T-helper 2 cell treated with Interferon-gamma antibody and Interleukin-4, amounts not matched to agents 100 ng/mL and 5 ng/mL, for 36 hours (primary cell): ENCODE data around the gene RAP1B. TPM values are rescaled to one million over a fixed set of nuclear protein-coding genes. Genes with fewer than 3 reads are reported as not detected.

Source experiments
- intact Hi-C: fragments of 100-400 bp; cut with micrococcal nuclease; formaldehyde crosslinking; loops from one replicate; pipeline ENCODE4 v1.15.1; 2023
- total RNA-seq: library from RNA; stranded (reverse); gene quantifications from 2 replicates; pipeline ENCODE4 v1.2.3, GENCODE V29; 2022

Gene RAP1B
- total RNA-seq, 1 donor from 2014 or later: 201 TPM

DNA sequence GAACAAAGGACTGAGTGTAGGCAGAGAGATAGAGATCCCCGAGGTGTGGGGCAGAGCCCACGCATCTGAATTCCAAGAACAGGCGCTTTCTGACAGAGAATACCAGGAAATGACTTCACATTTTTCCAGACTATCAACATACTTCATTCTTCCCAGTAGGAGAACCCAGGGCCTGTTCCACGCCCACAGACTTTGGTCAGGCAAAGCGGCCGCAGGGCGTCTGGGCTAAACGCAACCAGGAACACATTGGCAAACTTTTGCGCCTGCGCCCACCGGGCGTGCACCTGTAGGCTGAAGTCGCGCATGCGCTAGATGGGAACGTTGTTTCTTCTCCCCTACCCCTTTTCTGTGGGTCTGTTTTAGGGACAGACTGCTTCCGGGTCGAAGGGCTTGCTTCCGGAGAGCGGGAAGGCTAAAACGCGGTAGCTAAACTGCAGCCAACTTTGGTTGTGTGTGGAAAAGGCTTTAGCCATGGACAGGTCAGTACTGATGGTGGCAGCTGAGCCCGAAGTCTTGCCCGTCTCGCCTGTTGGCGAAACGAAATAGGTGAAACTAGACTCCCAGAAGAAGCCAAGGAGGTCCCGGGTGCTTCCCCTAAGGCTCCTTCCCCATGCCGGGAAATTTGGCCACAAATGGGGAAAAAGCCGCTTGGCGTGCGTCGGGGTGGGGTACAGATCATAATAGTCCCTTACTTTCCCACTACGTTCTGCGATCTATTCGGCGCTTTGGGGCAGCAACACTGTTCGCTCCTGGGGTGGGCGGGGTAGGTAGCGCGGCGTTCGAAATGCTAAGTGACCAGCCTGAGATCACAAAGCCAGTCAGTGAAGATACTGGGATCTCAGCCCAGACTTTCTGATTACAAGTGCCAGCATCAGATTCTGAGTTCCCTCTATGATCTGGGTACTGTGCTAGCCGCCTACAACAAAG, 76.2 kb downstream of the RAP1B start, which contains the start of gene NUP107:
Gene NUP107 (plus strand): TSS at position 384 of the 927 bp plus-strand sequence. CDS start 88 bp downstream, at position 472.
- intact Hi-C loops: loop anchor here (1.0 to 10.0 kb wide), 9 partner anchors 12 to 462 kb away; partner anchors contain the start of genes IL26, MDM1, MDM2 and RAP1B

DNA sequence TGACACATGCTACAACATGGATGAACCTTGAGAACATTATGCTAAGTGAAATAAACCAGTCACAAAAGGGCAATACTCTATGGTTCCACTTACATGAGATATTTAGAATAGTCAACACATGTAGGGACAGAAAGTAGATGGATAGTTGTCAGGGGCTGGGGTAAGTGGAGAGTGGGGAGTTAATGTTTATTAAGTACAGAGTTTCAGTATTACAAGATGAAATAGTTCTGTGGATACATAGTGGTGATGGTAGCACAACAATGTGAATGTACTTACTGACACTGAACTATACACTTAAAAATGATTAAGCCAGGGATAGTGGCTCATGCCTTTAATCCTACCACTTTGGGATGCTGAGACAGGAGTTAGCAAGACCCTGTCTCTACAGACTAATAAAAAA, 84.8 kb downstream of the RAP1B start:
- intact Hi-C loops: no loop called here

DNA sequence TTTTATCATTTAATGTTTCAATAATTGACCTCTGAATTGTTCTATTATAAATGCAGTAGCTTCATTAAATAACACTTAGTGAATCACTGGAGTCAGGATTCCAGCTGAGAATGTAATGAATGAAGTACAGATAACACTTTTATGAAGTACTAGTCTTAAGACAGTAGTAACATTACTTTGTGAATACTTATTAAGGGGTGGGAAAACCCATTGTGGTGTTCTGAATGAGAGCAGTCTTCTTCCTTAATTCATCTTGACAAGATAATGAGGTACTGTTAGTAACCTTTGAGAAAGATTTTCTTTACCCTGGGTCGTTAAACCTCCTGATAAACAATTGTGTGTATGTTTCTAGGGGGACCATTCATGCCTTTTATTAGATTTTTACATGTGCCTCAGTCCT, 88.8 kb downstream of the RAP1B start:
- intact Hi-C loops: no loop called here

Other genes with a start within 250 kb of the RAP1B start
- gene NUP107, start 76.1 kb downstream of the RAP1B start, total RNA-seq: 95.8 and 101 TPM in 2 replicates
- gene SLC35E3, start 135.3 kb downstream of the RAP1B start, total RNA-seq: 6.8 and 7.5 TPM in 2 replicates
- 213 TPM in 2 replicates for gene MDM2, start 197.3 kb downstream of the RAP1B start, total RNA-seq